GM19099 (cell line): ENCODE data around the gene PTPRE.

Experiments used
- POLR2A ChIP-seq: IDR thresholded peaks from 3 replicates; pipeline ENCODE4 v1.6.1; 2011; ENCODE audit warnings: low read depth; ENCODE audit not compliant: insufficient read length; ENCODE audit errors: extremely low read depth

The PTPRE gene

GRCh38 chr10:127911867-127912257, 5.0 kb downstream of the PTPRE start:
- TF ChIP-seq POLR2A = no peak

- TF ChIP-seq POLR2A = no peak
These were observed 5.9 kb downstream of the PTPRE start for GRCh38 chr10:127912607-127913367.

DNA sequence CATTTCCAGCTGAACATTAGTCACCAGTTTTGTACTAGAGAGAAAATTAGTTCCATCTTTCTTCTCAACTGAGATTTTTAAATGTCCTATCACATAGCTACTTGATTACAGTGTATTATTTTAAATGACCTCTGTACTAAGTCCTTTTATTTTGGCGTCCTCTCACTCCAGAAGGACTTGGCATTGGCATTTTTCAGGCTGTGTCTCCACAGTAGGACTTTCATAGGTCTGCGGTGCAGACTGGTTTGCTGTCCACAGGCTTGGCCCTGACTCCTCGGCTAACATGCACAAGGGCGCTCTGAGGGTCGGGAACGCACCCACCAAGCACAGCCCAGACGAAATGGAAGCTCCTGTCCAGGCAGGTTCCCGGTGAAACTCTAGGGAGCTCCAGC, 6.5 kb downstream of the PTPRE start:
- no peak for TF ChIP-seq POLR2A

GRCh38 chr10:127915324-127915723, 8.4 kb downstream of the PTPRE start:
- no peak for TF ChIP-seq POLR2A

DNA sequence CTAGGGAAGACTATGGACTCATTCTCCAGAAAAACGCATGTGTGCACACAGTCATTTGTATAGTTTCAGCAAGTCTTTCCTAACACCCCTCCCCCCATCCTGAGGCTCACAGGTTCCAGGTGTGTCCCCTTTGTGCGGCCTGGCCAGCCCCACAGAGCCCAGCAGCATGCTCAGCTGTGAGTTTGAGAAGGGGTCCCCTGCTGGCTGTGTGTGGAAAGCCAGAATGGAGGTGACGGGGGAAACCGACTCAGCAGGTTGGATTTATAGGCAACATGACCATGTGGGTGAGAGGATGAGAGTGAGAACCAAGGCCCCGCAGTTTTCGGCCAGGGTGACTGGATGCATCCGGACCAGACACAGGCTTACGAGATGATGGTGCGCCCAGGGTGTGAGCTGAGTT, 9.9 kb downstream of the PTPRE start:
- no peak for TF ChIP-seq POLR2A

- TF ChIP-seq POLR2A = no peak
These were observed 11.7 kb downstream of the PTPRE start for GRCh38 chr10:127918572-127918971.

DNA sequence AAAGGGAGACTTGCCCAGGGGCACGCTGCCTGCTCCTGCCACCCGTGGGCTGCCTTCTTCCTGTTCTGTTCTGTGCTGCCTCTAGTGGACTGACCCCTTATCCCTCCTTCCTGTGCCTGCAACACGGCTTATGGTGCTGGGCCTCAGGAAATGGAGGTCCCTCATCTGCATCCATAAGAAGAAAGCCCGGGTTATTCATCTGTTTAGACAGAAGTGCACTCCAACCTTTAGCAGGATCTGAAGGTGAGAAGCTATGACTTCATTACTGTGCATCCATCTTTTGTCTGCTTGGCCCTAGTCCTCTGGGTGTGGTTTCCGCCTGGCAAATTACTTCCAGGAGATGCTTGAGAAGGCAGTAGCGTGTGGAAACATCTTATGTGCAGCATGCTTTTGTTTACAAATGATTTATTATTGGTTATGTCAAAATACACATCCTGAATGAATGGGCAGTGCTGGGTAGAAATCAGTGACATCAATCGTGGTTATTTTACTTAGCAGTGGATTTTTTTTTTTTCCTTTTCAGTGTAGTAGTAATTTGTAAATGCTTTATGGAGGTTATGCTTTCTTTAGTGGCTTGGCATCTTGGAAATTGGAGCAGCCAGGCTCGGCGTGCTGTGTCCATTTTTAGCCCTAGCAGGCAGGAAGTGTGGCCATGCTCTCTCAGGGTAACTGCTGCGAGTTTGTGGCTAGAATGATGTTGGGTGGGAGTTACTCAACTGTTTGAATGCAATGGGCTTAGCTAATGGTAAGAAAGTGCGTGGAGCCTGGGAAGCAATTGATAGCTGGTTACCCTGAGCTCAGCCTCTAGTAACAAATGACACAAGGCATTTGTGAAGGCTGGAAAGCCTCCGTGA, 12.7 kb downstream of the PTPRE start:
- no peak for TF ChIP-seq POLR2A

DNA sequence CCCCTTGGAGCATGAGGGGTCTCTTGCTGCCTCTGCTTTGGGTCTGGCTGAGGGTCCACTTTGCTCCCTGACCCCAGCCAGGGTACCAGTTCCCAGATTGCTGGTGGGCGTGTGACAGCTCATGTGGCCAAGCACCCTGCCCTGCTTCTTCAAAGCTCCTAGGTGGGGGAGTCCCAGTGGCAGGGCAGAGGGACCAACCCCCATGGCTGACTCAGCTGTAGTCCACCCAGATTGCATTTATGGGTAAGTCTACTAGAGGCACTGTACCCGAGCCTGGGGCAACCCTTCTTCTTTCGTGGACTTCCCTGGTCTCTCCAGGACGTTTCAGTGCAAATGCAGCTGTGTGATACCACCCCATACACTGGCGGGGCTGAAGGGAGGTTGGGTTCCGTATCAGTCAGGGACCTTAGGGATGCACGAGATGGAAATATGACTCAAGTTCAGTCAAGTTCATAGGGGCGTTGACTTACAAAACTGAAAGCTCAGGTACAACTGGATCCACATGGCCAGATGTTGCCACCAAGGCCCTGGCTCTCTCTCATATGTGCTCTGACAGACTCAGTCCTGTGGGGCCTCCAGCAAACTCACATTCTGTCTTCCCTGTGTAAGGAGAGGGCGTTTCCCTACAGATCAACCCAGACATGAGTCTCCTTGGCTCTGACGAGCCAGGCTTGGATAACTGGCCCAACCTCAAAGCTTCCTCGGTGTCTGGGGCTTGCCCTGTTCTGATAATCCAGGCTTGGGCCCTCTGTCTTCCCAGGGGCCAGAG, 13.6 kb downstream of the PTPRE start:
- no peak for TF ChIP-seq POLR2A

- TF ChIP-seq POLR2A = no peak
These were observed 14.3 kb downstream of the PTPRE start for GRCh38 chr10:127921075-127921752.

GRCh38 chr10:127921753-127922145, 14.8 kb downstream of the PTPRE start:
- no peak for TF ChIP-seq POLR2A

DNA sequence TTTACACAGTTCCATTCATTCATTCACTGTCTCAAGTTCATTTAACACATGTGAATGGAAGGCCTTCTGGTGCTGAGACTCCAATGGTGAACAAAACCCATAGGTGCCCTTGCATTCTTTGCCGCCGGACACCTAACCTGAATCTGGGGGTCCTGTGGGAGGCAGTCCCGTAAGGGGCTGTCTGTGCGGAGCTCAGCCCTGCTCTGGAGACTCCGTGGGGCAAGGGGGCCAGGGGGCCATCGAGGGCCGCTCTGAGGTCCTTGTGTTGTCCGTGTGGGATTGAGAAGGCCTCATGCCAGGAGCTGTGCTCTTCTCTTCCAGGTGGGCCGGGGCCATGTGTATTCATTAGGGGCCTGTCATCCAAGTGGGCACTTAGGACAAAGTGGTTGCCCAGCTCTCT, 15.3 kb downstream of the PTPRE start:
- TF ChIP-seq POLR2A = no peak

DNA sequence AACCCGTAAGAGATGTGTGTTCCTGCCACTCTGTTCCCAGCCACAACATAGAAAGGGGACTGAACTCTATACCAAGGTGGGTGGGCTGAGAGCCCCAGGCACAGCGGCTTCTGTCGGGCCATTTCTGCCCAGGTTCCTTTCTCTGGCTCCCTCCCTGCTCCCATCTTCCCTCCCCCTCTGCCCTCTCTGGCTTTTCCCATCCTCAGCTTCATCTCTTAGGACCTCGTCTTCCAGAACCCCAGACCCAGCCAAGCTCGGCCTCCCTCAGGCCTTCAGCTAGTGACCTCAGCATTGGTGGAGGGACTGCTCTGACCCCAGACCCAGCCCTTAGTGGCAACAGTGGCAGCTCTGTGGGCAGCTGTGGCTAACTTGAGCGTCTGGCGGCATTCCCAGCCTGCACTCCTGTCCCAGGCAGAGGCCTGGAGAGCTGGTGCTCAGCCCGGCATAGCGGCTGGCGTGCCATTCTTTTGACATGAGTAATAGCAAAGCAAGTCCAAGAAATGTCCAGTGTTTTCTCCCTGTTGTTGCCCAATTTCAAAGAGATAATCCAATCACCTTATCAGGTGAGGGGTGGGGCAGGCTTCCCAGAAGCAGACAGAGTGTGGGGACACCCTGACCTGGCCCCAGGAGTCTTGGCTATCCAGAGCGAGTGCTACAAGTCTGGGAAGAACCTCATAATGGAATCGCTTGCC, 15.9 kb downstream of the PTPRE start:
- TF ChIP-seq POLR2A = no peak

GRCh38 chr10:127923646-127924045, 16.7 kb downstream of the PTPRE start:
- TF ChIP-seq POLR2A = no peak

DNA sequence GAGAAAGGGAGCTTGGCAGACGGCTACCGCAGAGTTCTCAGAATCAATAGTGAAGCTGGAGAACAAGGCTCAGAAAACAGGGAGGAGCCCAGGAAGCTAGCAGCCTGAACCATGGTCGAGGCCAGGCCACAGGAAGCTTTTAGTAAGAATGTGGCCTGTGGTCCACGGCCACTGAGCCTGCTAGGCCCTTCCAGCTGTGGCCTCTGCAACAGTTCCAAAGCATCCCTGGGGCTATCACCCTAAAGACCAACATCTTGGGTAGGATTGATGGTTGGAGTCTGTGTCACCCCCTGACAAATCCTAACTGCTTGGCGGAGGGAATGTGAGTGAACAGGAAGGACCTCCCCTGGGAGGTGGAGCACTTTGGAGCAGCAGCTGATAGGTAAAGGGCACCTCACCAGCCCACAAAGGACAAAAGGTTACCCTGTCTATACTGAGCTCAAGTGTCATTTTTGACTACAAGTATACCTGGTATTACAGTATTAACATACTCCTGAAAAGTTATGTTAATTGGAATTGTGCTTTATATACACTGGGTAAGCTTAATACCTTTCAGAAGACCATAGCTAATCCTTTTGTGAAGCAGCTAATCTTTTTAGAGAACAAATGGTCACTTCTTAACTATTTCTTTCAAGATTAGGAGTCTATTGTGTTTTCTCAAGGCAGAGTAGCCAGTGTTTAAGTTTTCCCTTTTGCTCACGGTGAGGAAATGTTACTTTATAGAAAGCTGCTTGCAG, 18.7 kb downstream of the PTPRE start:
- no peak for TF ChIP-seq POLR2A
